ENCODE results near the gene GIMAP8. TPM values are rescaled to one million over a fixed set of nuclear protein-coding genes. Genes with fewer than 3 reads are reported as not detected.
A peak's percentile ranks its signal among the peaks of the same experiment; 100 is the strongest.

The GIMAP8 gene
- total RNA-seq, 1 experiment from 2014 or later = not detected

- DNase-seq (ENCODE audit: low spot score) = no peak
Observed at GRCh38 chr7:150411606-150412005, 38.8 kb upstream of the GIMAP8 start.

DNA sequence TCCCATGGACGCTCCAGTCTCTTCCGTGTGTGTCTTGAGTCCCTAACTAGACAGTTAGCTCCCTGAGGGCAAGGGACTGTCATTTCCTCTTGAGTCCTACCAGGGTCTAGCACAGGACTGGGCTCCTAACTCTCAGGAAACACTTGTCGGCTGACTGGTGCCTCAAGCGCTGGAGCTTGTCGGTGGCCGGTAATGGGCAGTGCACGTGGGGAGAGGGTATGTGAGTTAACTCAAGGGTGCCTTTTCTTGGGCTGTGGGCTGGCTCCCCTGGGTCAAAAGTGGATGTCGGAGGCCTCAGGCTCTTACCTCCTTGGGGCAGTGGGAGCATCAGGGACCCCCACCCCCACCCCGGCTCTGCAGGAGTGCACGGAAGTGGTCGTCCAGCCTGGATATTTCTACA is 38.4 kb upstream of the GIMAP8 start:
- DNase-seq (ENCODE audit: low spot score) = no peak

DNA sequence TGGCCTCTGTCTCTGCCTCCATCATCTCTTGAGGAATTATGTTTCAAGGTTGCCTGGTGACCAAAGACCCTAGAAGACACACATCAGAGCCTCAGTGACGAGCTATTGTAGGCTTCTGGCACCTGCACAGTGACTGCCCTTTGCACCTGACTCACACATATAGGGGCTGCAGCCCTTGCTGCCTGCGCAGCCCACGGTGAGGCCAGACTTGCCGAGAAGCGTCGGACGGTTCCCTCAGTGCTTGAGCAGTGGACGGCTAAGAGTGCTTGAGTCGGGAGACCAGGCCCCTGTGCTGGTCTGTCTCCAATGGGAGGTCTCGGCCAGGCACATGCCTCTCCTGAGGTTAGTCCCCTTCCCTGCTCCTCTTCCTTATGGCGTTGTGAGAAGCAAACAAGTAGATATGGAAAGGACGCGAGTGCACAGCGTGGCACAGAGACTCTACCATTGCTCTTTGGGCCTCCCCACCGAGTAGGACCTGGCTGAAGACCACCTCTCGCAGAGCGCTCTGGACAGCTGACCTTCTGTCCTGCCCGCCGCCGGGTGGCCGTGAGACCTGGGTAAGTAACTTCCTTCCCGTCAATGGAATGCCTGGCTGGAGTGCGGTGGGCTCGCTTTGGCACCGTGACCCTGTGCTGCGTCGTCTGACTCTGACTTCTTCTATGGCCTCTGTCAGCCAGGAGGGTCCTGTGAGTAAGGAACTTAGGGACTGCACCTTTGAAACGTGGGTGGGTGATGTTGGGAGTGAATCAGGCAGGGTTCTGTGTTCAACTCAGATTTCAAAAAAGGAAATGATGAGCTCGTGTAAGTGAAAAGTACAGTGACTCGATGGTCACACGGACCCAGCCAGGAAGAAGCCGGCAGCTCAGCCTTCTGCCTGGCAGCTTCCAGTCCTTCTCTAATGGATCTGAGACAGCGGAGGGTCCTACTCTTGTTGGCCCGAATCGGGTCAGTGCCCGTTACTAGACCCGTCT is 37.6 kb upstream of the GIMAP8 start:
- no peak for DNase-seq (ENCODE audit: low spot score)

DNA sequence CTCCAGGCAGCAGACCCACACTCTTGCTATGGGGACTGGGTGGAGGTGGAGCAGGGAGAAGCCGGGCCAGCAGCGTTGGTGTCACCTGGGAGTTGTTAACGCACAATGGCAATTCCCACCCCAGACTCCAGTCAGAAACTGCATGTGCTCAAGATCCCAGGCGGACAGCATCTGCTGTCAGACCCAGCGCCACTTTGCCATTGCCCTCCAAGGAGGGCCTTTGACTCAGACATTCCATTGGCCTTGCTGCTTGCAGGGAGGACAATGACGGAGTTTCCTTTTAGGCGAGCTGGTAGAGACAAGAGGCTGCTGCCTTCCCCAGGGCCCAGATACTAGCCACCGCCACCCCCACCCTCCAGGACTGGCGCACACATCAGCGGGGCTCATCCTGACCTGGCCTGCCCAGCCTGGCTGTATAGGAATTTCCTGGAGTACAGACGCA is 36.8 kb upstream of the GIMAP8 start:
- no peak for DNase-seq (ENCODE audit: low spot score)

GRCh38 chr7:150415161-150416153 is 35.0 kb upstream of the GIMAP8 start:
- DNase-seq (ENCODE audit: low spot score) = no peak

GRCh38 chr7:150417239-150417638 is 33.2 kb upstream of the GIMAP8 start:
- DNase-seq (ENCODE audit: low spot score) = no peak

GRCh38 chr7:150417863-150418262 is 32.6 kb upstream of the GIMAP8 start:
- no peak for DNase-seq (ENCODE audit: low spot score)

DNA sequence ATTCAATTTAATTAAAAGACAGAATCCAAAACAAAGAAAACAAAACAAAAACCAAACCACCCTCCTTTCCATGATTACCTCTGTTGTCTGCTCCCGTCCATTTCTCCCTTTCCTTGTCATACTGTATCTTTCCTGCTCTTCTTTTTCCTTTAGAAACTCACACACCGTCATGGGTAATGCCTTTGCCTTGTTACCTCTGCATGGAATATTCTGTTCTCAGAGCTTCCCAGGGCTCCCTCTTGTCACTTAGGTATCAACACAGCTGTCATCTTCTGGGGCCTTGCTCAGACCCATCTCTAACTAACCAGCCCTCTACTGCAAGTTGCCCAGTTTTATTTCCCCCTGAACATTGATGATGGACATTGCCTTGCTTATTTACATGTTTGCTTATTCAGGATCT is 30.2 kb upstream of the GIMAP8 start:
- DNase-seq (ENCODE audit: low spot score) = no peak

- peak; percentile 93 for DNase-seq (ENCODE audit: low spot score)
Observed at GRCh38 chr7:150420987-150421674, 29.3 kb upstream of the GIMAP8 start.

DNA sequence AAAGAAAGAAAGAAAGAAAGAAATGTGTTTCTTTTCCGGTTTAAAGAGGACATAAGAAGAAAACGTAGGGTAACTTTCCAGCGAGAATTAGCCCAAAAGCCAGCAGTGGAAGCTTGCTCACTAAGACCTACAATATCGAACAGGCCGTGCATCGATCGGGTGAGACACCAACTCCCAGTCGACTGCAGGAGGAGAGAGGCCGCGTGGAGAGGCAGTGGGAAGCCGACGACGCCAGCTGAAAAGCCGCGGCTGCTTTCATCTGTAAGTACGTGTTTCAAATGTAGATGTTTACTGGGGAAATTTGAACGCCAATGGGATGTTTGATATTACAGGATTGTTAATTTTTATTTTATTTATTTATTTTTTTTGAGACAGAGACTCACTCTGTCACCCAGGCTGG is 28.6 kb upstream of the GIMAP8 start:
- DNase-seq (ENCODE audit: low spot score) = no peak

DNA sequence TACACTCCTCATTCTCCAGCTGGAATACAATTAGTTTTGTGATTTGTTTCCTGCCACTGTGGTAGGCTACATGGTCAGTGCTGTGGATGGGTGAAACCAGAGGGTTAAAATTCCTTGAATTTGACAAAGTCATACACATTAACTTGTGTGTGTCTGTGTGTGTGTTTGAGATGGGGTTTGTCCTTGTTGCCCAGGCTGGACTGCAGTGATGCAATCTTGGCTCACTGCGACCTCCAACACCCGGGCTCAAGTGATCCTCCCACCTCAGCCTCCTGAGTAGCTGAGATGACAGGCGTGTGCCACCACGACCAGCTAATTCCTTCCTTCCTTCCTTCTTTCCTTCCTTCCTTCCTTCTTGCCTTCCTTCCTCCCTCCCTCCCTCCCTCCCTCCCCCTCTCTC is 24.8 kb upstream of the GIMAP8 start:
- DNase-seq (ENCODE audit: low spot score) = no peak

- DNase-seq (ENCODE audit: low spot score) = peak; percentile 33
Observed at GRCh38 chr7:150428671-150429451, 21.6 kb upstream of the GIMAP8 start.

DNA sequence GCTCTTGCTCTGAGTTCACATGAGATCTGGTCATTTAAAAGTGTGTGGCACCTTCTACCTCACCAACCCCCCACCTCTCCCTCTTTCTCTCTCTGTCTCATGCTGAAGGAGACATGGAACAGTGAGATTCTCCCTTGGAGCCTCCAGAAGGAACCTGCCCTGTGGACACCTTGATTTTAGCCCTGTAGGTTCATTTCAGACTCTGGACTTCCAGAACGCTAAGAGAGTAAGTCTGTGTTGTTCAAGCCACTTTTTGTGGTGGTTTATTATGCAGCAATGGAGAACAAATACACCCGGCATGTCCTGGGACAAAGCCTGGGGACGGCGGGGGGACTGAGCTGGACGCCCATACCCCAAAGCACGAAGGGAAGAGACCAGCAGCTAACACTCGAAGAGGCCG is 20.7 kb upstream of the GIMAP8 start:
- DNase-seq (ENCODE audit: low spot score) = no peak

DNA sequence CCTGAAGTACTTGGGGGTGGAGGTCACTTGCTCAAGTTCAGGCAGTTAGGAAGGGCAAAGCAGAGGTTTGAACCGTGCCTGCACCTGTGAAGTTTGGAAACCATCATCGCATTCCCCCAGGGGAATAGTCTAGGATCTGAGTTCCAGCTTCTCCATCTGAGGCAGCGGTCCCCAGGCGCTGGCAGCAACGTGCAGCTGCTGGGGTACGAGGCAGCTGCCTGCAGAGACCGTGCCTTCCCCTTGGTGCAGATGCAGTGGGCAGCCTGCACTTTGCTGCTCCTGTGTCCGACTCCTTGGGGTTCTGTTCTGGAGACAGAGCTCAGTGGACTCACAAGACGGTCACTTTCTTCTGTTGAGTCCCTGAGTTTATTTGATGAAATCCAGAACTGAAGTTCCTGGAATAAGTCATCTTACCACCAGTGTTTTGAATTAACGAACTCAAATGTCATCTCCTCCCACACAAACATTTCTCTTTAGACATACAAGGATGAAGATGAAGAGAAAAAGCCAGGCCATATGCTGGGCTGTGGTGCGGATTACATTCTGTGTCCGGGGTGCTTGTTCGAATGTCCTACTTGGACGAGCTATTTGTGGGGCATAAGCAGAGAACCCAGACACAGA is 19.9 kb upstream of the GIMAP8 start:
- DNase-seq (ENCODE audit: low spot score) = no peak

GRCh38 chr7:150431839-150432658 is 18.4 kb upstream of the GIMAP8 start:
- no peak for DNase-seq (ENCODE audit: low spot score)

GRCh38 chr7:150432915-150433892 is 17.2 kb upstream of the GIMAP8 start:
- no peak for DNase-seq (ENCODE audit: low spot score)

GRCh38 chr7:150434240-150434639 is 16.2 kb upstream of the GIMAP8 start:
- no peak for DNase-seq (ENCODE audit: low spot score)

GRCh38 chr7:150435047-150435389 is 15.4 kb upstream of the GIMAP8 start:
- no peak for DNase-seq (ENCODE audit: low spot score)
